Right hindlimb (tissue), 1 donor: ENCODE data around the gene CCL11.
A peak's percentile ranks its signal among the peaks of the same experiment; 100 is the strongest.

ENCODE experiments used
- DNase-seq: peaks from one replicate; pipeline ENCODE4 v3.0.0-alpha.2; 2018

CCL11 gene

GRCh38 chr17:34285286-34285792 is at the start of gene CCL11:
CCL11 (plus strand) TSS chr17:34285742; CDS start chr17:34285809, 67 bp downstream.
- DNase-seq: no peak

DNA sequence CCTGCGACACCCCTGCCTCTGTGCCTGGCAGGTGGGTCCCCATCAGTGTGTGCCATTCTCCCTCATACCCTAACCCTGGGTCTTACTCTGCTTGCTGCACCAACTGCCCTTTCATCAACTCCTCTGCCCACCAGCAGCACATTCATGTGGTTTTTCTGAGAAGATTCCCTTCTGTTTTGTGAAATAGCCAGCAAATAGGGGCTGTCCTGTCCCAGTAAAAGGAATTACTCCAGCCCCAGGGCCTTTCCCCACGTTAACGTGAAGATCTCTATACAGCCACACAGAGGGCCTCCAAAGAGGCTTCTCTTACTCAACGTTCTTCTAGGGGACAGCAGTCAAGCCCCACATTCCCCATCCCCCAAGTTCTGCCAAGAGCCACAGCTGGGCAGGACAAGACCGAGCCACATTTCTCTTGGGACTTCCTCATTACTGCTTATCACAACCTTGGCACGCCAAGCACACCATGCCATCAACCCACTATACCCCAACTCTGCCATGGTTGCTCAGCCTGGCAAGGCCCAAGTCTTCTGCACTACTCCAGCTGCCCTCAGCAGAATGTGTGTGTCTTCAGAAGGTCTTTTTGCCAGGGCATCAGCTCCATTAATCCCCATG is 49.2 kb upstream of the CCL11 start:
- no peak for DNase-seq

DNA sequence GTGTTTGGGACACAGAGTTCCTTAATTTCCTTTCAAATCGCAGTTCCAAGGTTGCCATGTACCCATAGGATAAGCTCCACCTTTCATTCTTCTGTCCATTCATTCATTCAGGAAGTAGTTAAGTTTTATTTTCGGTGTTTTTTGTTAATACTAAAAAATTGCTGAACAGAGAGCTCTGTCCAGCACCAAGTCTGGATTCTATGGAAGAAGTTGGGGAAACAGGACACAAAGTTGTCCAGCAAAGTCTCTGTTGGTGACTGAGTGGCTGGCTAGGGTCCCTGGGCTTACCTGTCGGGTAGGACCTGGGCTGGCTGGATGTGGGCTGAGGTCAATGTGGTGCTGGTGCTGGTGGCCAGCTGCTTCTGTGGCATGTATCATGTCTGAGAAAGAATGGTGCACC is 48.1 kb upstream of the CCL11 start:
- no peak for DNase-seq

DNA sequence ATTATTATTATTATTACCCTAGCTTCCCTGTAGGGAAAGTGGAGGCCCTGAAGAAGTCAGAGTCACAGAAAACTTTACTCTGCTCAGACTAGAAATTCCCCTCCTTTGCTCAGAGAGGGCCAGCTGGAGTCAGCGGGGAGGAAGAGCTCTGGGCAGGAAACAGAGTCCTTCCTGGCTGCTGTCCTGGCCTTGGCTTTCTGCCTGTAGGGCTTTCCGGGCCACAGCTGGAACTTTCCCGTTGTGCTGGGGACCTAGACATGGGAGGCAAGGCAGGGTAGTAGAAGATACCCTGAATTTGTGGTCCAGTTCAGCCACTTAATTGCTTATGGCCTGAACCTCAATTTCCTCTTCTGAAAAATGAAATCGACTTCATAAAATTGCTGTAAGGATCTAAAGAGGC is 44.5 kb upstream of the CCL11 start:
- peak; percentile 87 for DNase-seq

- DNase-seq: no peak
Observed at GRCh38 chr17:34242587-34243363, 42.8 kb upstream of the CCL11 start.

DNA sequence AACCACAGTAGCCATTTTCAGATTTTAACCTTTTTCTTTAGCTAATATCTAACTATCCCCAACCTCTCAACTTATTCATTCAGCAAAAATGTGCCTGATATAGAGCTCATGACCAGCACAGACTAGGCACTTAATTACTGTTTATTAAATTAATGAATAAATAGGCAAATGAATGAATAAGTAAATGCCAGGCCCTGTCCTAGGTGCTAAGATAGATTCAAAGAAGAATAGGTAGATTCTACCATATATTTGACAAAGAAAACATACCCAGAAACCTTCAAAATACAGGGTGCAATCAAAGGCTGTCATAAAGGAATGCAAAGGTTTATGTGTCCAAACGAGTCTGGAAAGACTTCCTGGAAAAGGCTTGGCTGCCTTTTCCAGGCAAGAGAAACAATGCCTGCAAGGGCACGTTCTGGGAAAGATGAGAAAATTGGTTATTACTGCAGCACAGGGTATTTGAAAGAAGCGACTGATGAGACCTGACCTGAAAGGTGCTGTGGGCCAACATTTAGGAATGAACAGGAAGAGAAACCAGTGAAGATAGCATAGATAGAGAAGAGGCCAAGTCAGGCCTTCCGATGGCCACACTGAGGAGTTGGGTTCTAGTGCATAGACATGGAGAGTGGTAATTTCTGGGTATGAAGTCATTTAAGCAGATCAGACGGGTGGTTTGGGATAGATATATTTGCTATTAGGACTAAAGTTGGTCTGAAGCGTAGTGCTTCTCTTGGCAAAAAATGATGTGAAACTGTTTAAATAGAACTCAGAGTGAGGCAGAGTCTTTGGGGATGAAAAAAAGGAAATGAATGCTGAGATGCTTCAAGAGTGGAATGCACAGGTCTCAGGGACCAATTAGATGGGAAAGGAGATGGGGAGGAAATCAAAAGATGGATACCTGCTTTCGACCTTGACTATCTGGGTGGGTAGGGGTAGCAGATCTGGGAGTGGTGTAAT is 41.9 kb upstream of the CCL11 start:
- DNase-seq: no peak

DNA sequence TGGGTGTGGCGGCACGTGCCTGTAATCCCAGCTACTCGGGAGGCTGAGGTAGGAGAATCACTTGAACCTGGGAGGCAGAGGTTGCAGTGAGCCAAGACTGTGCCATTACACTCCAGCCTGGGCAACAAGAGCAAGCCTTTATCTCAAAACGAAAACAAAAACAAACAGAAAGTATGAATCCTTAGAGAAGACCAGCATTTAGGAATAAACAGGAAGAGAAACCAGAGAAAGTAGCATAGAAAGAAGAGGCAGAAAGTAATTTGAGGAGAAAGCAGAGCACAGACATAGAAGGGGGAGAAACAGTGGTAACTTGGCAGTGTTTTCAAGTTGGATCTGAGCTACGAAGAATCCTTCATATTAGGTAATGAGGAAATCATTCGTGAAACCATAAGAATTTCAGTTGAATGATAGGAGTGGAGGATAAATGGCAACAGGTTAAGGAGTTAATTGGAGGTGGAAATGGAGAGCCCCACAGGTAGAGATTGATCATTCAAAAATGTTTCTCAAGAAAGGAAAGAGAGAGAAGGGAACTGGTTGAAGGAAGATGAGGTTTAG is 40.1 kb upstream of the CCL11 start:
- no peak for DNase-seq

GRCh38 chr17:34246446-34246845 is 39.1 kb upstream of the CCL11 start:
- no peak for DNase-seq

DNA sequence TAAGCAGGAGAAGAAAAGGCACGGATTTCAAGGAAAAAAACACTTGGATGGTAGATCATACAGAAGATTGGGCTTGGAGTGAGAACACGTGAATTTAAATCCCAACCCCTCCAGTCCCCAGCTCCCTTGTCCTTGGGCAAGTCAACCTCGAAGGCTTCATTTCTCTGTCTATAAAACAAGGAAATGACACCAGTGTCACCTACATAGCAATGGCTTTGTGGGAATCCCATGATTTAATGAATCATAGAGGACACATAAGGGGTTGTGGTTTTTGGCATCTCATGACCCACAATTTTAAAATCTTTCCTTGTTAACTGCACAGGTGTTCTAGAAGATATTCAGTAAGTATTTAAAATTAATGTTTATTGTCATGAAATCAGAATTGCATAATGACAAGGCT is 38.7 kb upstream of the CCL11 start:
- DNase-seq: no peak

GRCh38 chr17:34248511-34249024 is 37.0 kb upstream of the CCL11 start:
- no peak for DNase-seq

DNA sequence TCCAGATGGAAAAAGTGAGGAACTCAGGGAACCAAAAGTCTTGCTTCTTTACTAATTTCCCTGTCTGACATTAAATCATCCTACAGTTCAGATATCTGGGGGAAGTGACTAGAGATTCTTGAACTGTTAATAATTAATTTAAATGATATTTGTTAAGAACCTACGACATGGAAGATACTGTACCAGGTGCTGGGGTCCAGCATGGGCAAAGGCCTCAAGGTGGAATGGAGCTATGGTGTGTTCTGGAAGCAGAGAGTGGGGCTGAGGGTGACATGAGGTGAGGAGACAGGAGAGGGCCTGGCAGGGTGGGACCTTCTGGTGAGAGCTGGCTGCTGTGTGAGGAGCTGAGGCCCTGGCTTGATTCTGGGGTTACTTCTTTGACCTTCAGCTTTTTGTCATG is 36.5 kb upstream of the CCL11 start:
- no peak for DNase-seq

DNA sequence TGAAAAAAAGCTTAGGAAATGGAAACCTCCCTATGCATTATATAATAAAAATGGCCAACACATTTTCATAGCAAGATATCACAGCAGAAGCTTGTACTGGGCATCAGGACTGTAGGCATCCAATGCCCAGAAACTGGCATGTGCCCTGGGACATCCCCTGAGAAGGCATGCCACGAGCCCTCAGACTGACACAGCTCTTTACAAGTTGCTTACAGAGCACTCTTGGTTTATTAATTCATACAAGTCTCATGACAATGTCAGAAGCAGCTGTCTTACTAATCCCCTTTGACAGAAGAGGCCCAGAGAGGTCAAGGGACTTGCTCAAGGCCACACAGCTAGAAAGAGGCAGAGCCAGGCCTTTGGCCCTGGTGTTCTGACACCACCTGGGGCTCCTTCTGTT is 36.1 kb upstream of the CCL11 start:
- DNase-seq: no peak

DNA sequence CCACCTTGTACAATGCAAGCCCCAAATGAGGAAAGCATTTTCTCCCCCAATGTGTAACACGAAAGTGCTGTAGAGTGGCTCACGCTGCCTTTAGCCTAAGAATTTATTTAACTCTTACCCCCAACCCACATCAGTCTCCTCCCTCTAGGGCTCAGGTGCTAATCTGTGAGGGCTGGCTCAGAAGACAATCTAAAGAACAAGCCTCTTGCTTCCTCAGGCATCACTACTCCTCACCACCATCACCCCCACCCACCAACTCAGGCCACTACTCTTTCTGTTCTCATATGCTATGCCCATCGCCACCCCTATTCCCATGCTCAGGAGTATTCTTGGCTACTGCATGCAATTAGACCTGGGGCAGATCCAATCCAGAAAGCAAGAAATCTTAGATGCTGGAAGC is 34.4 kb upstream of the CCL11 start:
- no peak for DNase-seq

GRCh38 chr17:34252095-34252443 is 33.5 kb upstream of the CCL11 start:
- no peak for DNase-seq

- peak; percentile 93 for DNase-seq
Observed at GRCh38 chr17:34252444-34253138, 33.0 kb upstream of the CCL11 start.

- no peak for DNase-seq
Observed at GRCh38 chr17:34253139-34253525, 32.4 kb upstream of the CCL11 start.

GRCh38 chr17:34254146-34254545 is 31.4 kb upstream of the CCL11 start:
- no peak for DNase-seq

GRCh38 chr17:34254651-34255380 is 30.7 kb upstream of the CCL11 start, which contains the start of gene CCL2:
CCL2 (plus strand) TSS chr17:34255285; CDS start chr17:34255350, 65 bp downstream.
- peak; percentile 89 for DNase-seq

- DNase-seq: no peak
Observed at GRCh38 chr17:34255381-34255732, 30.2 kb upstream of the CCL11 start.

- no peak for DNase-seq
Observed at GRCh38 chr17:34255841-34256240, 29.7 kb upstream of the CCL11 start.

DNA sequence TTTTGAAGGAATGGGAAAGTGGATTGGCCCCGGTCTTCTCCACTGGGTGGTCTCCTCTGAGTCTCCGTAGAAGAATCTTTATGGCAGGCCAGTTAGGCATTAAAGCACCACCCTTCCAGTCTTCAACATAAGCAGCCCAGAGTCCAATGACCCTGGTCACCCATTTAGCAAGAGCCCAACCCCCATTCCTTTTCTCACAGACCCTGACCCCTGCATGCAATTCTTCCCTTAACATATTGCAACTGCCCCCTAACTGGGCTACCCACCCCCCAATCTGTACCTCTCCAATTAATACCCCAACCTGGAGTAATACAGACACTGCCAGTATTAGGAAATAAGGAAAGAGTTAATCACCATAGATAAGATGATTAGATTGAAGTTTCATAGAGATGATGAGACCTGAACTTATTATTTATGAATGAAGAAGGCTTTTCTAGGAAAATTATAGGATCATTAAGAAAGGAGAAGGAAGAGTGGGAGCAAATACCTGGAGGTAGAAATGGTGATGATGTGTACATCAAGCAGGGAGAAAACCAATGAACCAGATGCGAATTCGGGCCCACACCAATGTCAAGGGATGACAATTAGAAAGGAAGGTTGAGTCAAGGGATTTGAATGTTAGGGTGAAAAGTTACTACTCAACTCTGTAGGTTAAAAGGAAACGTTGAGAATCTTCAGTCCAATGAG is 28.1 kb upstream of the CCL11 start:
- DNase-seq: no peak
